ENCODE data around the gene WNK1. TPM values are rescaled to one million over a fixed set of nuclear protein-coding genes. Genes with fewer than 3 reads are reported as not detected.
"Not testable (repeated sequence)": the region's sequence is repeated elsewhere in the genome, so short reads cannot be mapped to it uniquely, and the experiment has no call there.

The WNK1 gene
- total and polyA plus RNA-seq, 2 donors (not counting 3 experiments of a cell fraction or from before 2014, with no cell fraction given) = 46.3 to 108 TPM

- Histone ChIP-seq H3K9ac (replicated peaks; ENCODE audit: extremely low read depth, insufficient read depth, low read length) (no peak overlapping the region), H3K27me3 (ENCODE audit: control insufficient read depth in 2 of 2, insufficient read depth in 2 of 2, low read length in 2 of 2) (no peaks in the 10 kb centered on the region), H3K79me2 (ENCODE audit: control insufficient read depth, insufficient read depth, low read length) (peaks cover 95% of the 10 kb centered on the region), H3K4me2 (ENCODE audit: insufficient read depth, low read length) (no peak overlapping the region), H3K4me1 (ENCODE audit: control insufficient read depth, extremely low read depth, insufficient read depth, low read length) (peaks cover 5% of the 10 kb centered on the region), H3K27ac (ENCODE audit: insufficient read depth, low read depth, low read length) (no peak overlapping the region), H4K20me1 (replicated peaks; ENCODE audit: control insufficient read depth, extremely low read depth, insufficient read depth, low read length) (peaks cover 8% of the 10 kb centered on the region), H2AFZ (ENCODE audit: low read depth, low read length) (no peak overlapping the region), H3K4me3 (replicated peaks in 1 of 3; ENCODE audit: insufficient read depth in 1 of 3, low read depth in 1 of 3, low read length in 3 of 3) (no peak overlapping the region), H3K36me3 (ENCODE audit: control insufficient read depth in 2 of 2, extremely low read depth in 1 of 2, insufficient read depth in 2 of 2, low read length in 2 of 2) (no peaks in the 10 kb centered on the region), H3K9me3 (replicated peaks; ENCODE audit: control insufficient read depth, insufficient read depth, low read length) (no peaks in the 10 kb centered on the region), H3K9me1 (replicated peaks; ENCODE audit: control insufficient read depth, extremely low read depth, insufficient read depth, low read length) (no peaks in the 10 kb centered on the region)
- ChIA-PET CTCF (interaction anchor here (0.9 to 4.4 kb wide), 5 partner anchors 14 to 42 kb away, joined by 4 to 16 read pairs (median 5); no protein-coding TSS in a partner anchor), POLR2A (no interaction called here)
- FAIRE-seq (no peak), DNase-seq (ENCODE audit: low read depth, low spot score) (no peak)
- TF ChIP-seq FOS (IDR thresholded peaks at IDR 0.05; ENCODE audit: borderline replicate concordance, insufficient read depth, low read length) (no peak), POLR2A (IDR thresholded peaks at IDR 0.05; ENCODE audit: low read depth, low read length) (no peak)
- TF ChIP-seq, protein P1, sequence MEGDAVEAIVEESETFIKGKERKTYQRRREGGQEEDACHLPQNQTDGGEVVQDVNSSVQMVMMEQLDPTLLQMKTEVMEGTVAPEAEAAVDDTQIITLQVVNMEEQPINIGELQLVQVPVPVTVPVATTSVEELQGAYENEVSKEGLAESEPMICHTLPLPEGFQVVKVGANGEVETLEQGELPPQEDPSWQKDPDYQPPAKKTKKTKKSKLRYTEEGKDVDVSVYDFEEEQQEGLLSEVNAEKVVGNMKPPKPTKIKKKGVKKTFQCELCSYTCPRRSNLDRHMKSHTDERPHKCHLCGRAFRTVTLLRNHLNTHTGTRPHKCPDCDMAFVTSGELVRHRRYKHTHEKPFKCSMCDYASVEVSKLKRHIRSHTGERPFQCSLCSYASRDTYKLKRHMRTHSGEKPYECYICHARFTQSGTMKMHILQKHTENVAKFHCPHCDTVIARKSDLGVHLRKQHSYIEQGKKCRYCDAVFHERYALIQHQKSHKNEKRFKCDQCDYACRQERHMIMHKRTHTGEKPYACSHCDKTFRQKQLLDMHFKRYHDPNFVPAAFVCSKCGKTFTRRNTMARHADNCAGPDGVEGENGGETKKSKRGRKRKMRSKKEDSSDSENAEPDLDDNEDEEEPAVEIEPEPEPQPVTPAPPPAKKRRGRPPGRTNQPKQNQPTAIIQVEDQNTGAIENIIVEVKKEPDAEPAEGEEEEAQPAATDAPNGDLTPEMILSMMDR (IDR thresholded peaks at IDR 0.05; ENCODE audit: extremely low read depth in 1 of 2, insufficient read depth in 1 of 2, low read depth in 1 of 2, low read length in 2 of 2) = no peak
- dilution Hi-C loops (cut with MboI; ENCODE audit: extremely low pct_ligation_motif_present, low sequenced_read_pairs) = no loop called here
- no TSS peak for BruUV-seq (replicated peaks)
- intact Hi-C loops (cut with micrococcal nuclease) = no loop called here
Observed at GRCh38 chr12:774051-774614, 21.8 kb downstream of the WNK1 start.

DNA sequence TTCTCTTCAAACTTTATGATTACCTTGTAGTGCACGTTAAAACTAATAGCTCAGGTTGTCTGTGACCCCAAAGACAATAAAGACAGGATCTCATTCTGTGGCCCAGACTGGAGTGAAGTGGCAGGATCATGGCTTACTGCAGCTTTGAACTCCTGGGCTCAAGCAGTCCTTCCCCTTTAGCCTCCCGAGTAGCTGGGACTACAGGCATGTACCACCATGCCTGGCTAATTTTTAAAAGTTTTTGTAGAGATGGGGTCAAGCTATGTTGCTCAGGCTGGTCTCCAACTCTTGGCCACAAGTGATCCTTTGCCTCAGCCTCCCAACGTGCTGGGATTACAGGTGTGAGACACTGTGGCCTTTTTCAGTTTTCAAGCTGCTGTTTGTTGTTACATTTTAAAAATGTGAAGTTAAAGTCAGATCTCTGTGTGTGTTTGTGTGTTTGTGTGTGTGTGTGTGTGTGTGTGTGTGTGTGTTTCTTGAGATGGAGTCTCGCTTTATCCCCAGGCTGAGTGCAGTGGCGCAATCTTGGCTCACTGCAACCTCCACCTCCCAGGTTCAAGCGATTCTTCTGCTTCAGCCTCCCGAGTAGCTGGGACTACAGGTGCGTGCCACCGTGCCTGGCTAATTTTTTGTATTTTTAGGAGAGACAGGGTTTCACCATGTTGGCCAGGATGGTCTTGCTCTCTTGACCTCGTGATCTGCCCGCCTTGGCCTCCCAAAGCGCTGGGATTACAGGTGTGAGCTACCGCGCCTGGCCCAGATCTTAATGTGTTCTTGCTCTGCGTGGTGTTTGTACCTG, 23.8 kb downstream of the WNK1 start:
- H3K4me2 ChIP-seq (ENCODE audit: insufficient read depth, low read length); H3K36me3 ChIP-seq (ENCODE audit: control insufficient read depth in 2 of 2, extremely low read depth in 1 of 2, insufficient read depth in 2 of 2, low read length in 2 of 2); H4K20me1 ChIP-seq (replicated peaks; ENCODE audit: control insufficient read depth, extremely low read depth, insufficient read depth, low read length); H3K4me3 ChIP-seq (replicated peaks in 1 of 3; ENCODE audit: insufficient read depth in 1 of 3, low read depth in 1 of 3, low read length in 3 of 3); intact Hi-C loops (cut with micrococcal nuclease); H3K9me3 ChIP-seq (replicated peaks; ENCODE audit: control insufficient read depth, insufficient read depth, low read length); FAIRE-seq; H2AFZ ChIP-seq (ENCODE audit: low read depth, low read length); POLR2A ChIA-PET; H3K27me3 ChIP-seq (ENCODE audit: control insufficient read depth in 2 of 2, insufficient read depth in 2 of 2, low read length in 2 of 2); H3K27ac ChIP-seq (ENCODE audit: insufficient read depth, low read depth, low read length); H3K9ac ChIP-seq (replicated peaks; ENCODE audit: extremely low read depth, insufficient read depth, low read length); H3K9me1 ChIP-seq (replicated peaks; ENCODE audit: control insufficient read depth, extremely low read depth, insufficient read depth, low read length); dilution Hi-C loops (cut with MboI; ENCODE audit: extremely low pct_ligation_motif_present, low sequenced_read_pairs); DNase-seq (ENCODE audit: low read depth, low spot score); BruUV-seq (replicated peaks): not testable (repeated sequence)
- CTCF ChIA-PET = interaction anchor here (0.7 to 4.4 kb wide), 9 partner anchors 9 to 40 kb away, joined by 3 to 16 read pairs (median 5); partner anchors contain the start of gene WNK1
- Histone ChIP-seq H3K4me1 (ENCODE audit: control insufficient read depth, extremely low read depth, insufficient read depth, low read length) (peaks cover 23% of the 10 kb centered on the region), H3K79me2 (ENCODE audit: control insufficient read depth, insufficient read depth, low read length) (peaks cover 93% of the 10 kb centered on the region)

- H3K27ac ChIP-seq (ENCODE audit: insufficient read depth, low read depth, low read length); H3K9me3 ChIP-seq (replicated peaks; ENCODE audit: control insufficient read depth, insufficient read depth, low read length); H3K9me1 ChIP-seq (replicated peaks; ENCODE audit: control insufficient read depth, extremely low read depth, insufficient read depth, low read length); DNase-seq (ENCODE audit: low read depth, low spot score); POLR2A ChIA-PET; H2AFZ ChIP-seq (ENCODE audit: low read depth, low read length); FAIRE-seq; BruUV-seq (replicated peaks); H3K9ac ChIP-seq (replicated peaks; ENCODE audit: extremely low read depth, insufficient read depth, low read length); H3K27me3 ChIP-seq (ENCODE audit: control insufficient read depth in 2 of 2, insufficient read depth in 2 of 2, low read length in 2 of 2); H3K4me2 ChIP-seq (ENCODE audit: insufficient read depth, low read length); H4K20me1 ChIP-seq (replicated peaks; ENCODE audit: control insufficient read depth, extremely low read depth, insufficient read depth, low read length); dilution Hi-C loops (cut with MboI; ENCODE audit: extremely low pct_ligation_motif_present, low sequenced_read_pairs); intact Hi-C loops (cut with micrococcal nuclease); H3K36me3 ChIP-seq (ENCODE audit: control insufficient read depth in 2 of 2, extremely low read depth in 1 of 2, insufficient read depth in 2 of 2, low read length in 2 of 2); H3K4me3 ChIP-seq (replicated peaks in 1 of 3; ENCODE audit: insufficient read depth in 1 of 3, low read depth in 1 of 3, low read length in 3 of 3): not testable (repeated sequence)
- CTCF ChIA-PET = interaction anchor here (0.7 to 4.4 kb wide), 11 partner anchors 8 to 38 kb away, joined by 3 to 28 read pairs (median 4); partner anchors contain the start of gene WNK1
- Histone ChIP-seq H3K4me1 (ENCODE audit: control insufficient read depth, extremely low read depth, insufficient read depth, low read length) (peaks cover 23% of the 10 kb centered on the region), H3K79me2 (ENCODE audit: control insufficient read depth, insufficient read depth, low read length) (peaks cover 93% of the 10 kb centered on the region)
Observed at GRCh38 chr12:776772-777373, 24.5 kb downstream of the WNK1 start.

All from endothelial cell of umbilical vein (primary cell).